GM23248 (cell line): Measurements from ENCODE around the gene COX4I1. TPM values are rescaled to one million over a fixed set of nuclear protein-coding genes. Genes with fewer than 3 reads are reported as not detected.
"Not testable (repeated sequence)": the region's sequence is repeated elsewhere in the genome, so short reads cannot be mapped to it uniquely, and the experiment has no call there.

Experiments used
- DNase-seq: peaks from one replicate; pipeline ENCODE4 v3.0.0-alpha.2; 2015
- H2AFZ ChIP-seq: fragments of 200-600 bp; sonication (generic); 2 replicates; pipeline ENCODE4 v1.6.1; 2016; ENCODE audit warnings: antibody characterized with exemption
- H3F3A ChIP-seq: fragments of 200-600 bp; sonication (generic); 2 replicates; pipeline ENCODE4 v1.6.1; 2016; ENCODE audit warnings: mild to moderate bottlenecking, antibody characterized with exemption, mixed run types; ENCODE audit not compliant: insufficient read depth
- H3K27ac ChIP-seq: fragments of 200-600 bp; sonication (generic); 2 replicates; pipeline ENCODE4 v1.5.1; 2016; ENCODE audit warnings: mild to moderate bottlenecking
- H3K27me3 ChIP-seq: fragments of 200-600 bp; sonication (generic); replicated peaks from 2 replicates; pipeline ENCODE4 v1.6.1; 2016; ENCODE audit warnings: mild to moderate bottlenecking; ENCODE audit not compliant: insufficient read depth
- H3K36me3 ChIP-seq: fragments of 200-600 bp; sonication (generic); 2 replicates; pipeline ENCODE4 v1.6.1; 2016; ENCODE audit warnings: low read depth, mild to moderate bottlenecking
- H3K4me1 ChIP-seq: fragments of 200-600 bp; sonication (generic); 2 replicates; pipeline ENCODE4 v1.6.1; 2016; ENCODE audit warnings: mild to moderate bottlenecking; ENCODE audit not compliant: insufficient read depth
- H3K4me2 ChIP-seq: fragments of 200-600 bp; sonication (generic); one replicate; pipeline ENCODE4 v1.6.1; 2016; ENCODE audit warnings: mild to moderate bottlenecking; ENCODE audit not compliant: unreplicated experiment
- H3K4me3 ChIP-seq: fragments of 200-600 bp; sonication (generic); 2 replicates; pipeline ENCODE4 v1.5.1; 2016; ENCODE audit warnings: mild to moderate bottlenecking
- H3K79me2 ChIP-seq: fragments of 200-600 bp; sonication (generic); 2 replicates; pipeline ENCODE4 v1.6.1; 2016; ENCODE audit warnings: mild to moderate bottlenecking; ENCODE audit not compliant: insufficient read depth
- H3K9ac ChIP-seq: fragments of 200-600 bp; sonication (generic); 2 replicates; pipeline ENCODE4 v1.6.1; 2016; ENCODE audit warnings: mild to moderate bottlenecking
- H3K9me2 ChIP-seq: fragments of 200-600 bp; sonication (generic); 2 replicates; pipeline ENCODE4 v1.6.1; 2016; ENCODE audit warnings: mixed run types, mild to moderate bottlenecking, moderate library complexity; ENCODE audit not compliant: insufficient read depth
- H3K9me3 ChIP-seq: fragments of 200-600 bp; sonication (generic); one replicate; pipeline ENCODE4 v1.6.1; 2017; ENCODE audit warnings: low read depth
- H4K20me1 ChIP-seq: fragments of 200-600 bp; sonication (generic); 2 replicates; pipeline ENCODE4 v1.6.0; 2016; ENCODE audit not compliant: insufficient read depth
- EZH2 ChIP-seq: fragments of 200-600 bp; sonication (generic); IDR thresholded peaks from 2 replicates; pipeline ENCODE4 v1.6.1; 2018; ENCODE audit warnings: antibody characterized with exemption, mild to moderate bottlenecking; ENCODE audit not compliant: insufficient read depth, poor library complexity, severe bottlenecking
- EZH2phosphoT487 ChIP-seq: fragments of 200-600 bp; sonication (generic); IDR thresholded peaks from 2 replicates; pipeline ENCODE4 v1.6.1; 2018; ENCODE audit warnings: antibody characterized with exemption, moderate library complexity, mild to moderate bottlenecking, low read depth; ENCODE audit not compliant: insufficient read depth
- WGBS, 2 experiments: methylation state at CpG; one replicate each; pipeline ENCODE4 v1.1.6; 2015 to 2017; ENCODE audit warnings: low lambda C conversion rate in 2 of 2, low coverage in 1 of 2; ENCODE audit errors: missing lambda C conversion rate in 2 of 2; 5-methylcytosine and 5-hydroxymethylcytosine counted together
- in situ Hi-C: fragments of 300-500 bp; cut with MboI; formaldehyde crosslinking; loops from 2 replicates; pipeline ENCODE4 v1.15.0; 2020
- polyA plus RNA-seq: library from polyadenylated mRNA; unstranded; fragments of >200 nt; fragmentation: Nextera tagmentation; extraction: Ambion mirVana; gene quantifications from 2 replicates; pipeline ENCODE4 v1.2.1, GENCODE V29; 2016
- total RNA-seq: library from RNA; depleted of rRNA; stranded (reverse); fragments of >200 nt; shearing (Covaris generic); gene quantifications from 2 replicates; pipeline ENCODE4 v1.2.3, GENCODE V29; 2014

The COX4I1 gene
- total and polyA plus RNA-seq, 2 experiments from 2014 or later: 390 to 566 TPM

GRCh38 chr16:85834741-85835140 lies 35.2 kb downstream of the COX4I1 start:
- Histone ChIP-seq H3K27me3 (peaks cover 61% of the 10 kb centered on the region), H3K4me2 (no peak overlapping the region), H3K36me3 (no peaks in the 10 kb centered on the region), H3K9ac (no peak overlapping the region), H3K9me3 (no peaks in the 10 kb centered on the region), H3F3A (no peaks in the 10 kb centered on the region), H3K27ac (no peak overlapping the region), H3K79me2 (no peaks in the 10 kb centered on the region), H3K4me1 (no peaks in the 10 kb centered on the region), H3K9me2 (no peaks in the 10 kb centered on the region), H3K4me3 (no peak overlapping the region), H4K20me1 (no peaks in the 10 kb centered on the region), H2AFZ (no peak overlapping the region)
- TF ChIP-seq EZH2phosphoT487 (no peak), EZH2 (no peak)
- in situ Hi-C loops: loop anchor here (25.0 kb wide), 1 partner anchor 678 kb away; the partner anchor contains the start of gene FOXF1
- DNase-seq: no peak
- WGBS, 2 experiments: 41 to 52% methylated on average over 5 of the region's 5 CpGs

GRCh38 chr16:85835227-85835751 lies 35.8 kb downstream of the COX4I1 start:
- Histone ChIP-seq H4K20me1 (no peaks in the 10 kb centered on the region), H3K9me3 (no peaks in the 10 kb centered on the region), H3K36me3 (no peaks in the 10 kb centered on the region), H3K27ac (no peak overlapping the region), H2AFZ (no peak overlapping the region), H3K79me2 (no peaks in the 10 kb centered on the region), H3K4me3 (no peak overlapping the region), H3K4me1 (no peaks in the 10 kb centered on the region), H3K9ac (no peak overlapping the region), H3F3A (no peaks in the 10 kb centered on the region), H3K4me2 (no peak overlapping the region), H3K27me3 (peaks cover 63% of the 10 kb centered on the region), H3K9me2 (no peaks in the 10 kb centered on the region)
- DNase-seq: no peak
- TF ChIP-seq EZH2 (no peak), EZH2phosphoT487 (no peak)
- 45 to 49% methylated on average over 21 of the region's 21 CpGs for WGBS, 2 experiments
- in situ Hi-C loops: loop anchor here (25.0 kb wide), 1 partner anchor 677 kb away; the partner anchor contains the start of gene FOXF1

- no peaks in the 10 kb centered on the region for H3K79me2 ChIP-seq
- H3K9me3 ChIP-seq: no peaks in the 10 kb centered on the region
- TF ChIP-seq EZH2phosphoT487: no peak
- H3K36me3 ChIP-seq: no peaks in the 10 kb centered on the region
- H4K20me1 ChIP-seq: no peaks in the 10 kb centered on the region
- DNase-seq: no peak
- in situ Hi-C loops: loop anchor here (25.0 kb wide), 1 partner anchor 676 kb away; the partner anchor contains the start of gene FOXF1
- H2AFZ ChIP-seq: no peak overlapping the region
- H3K9ac ChIP-seq: no peak overlapping the region
- no peak overlapping the region for H3K4me3 ChIP-seq
- no peak overlapping the region for H3K4me2 ChIP-seq
- no peaks in the 10 kb centered on the region for H3K4me1 ChIP-seq
- WGBS, 2 experiments: 30 to 33% methylated on average over 22 of the region's 22 CpGs
- peaks cover 60% of the 10 kb centered on the region for H3K27me3 ChIP-seq
- H3K9me2 ChIP-seq: no peaks in the 10 kb centered on the region
- no peaks in the 10 kb centered on the region for H3F3A ChIP-seq
- H3K27ac ChIP-seq: no peak overlapping the region
Measured at GRCh38 chr16:85835956-85836705, 36.6 kb downstream of the COX4I1 start.

GRCh38 chr16:85836706-85837582 lies 37.4 kb downstream of the COX4I1 start:
- DNase-seq: no peak
- in situ Hi-C loops: loop anchor here (25.0 kb wide), 1 partner anchor 675 kb away; the partner anchor contains the start of gene FOXF1
- H3K9ac ChIP-seq: no peak overlapping the region
- H3K27me3 ChIP-seq: peaks cover 55% of the 10 kb centered on the region
- no peak overlapping the region for H2AFZ ChIP-seq
- no peak overlapping the region for H3K4me2 ChIP-seq
- H3K4me3 ChIP-seq: no peak overlapping the region
- no peaks in the 10 kb centered on the region for H3K9me3 ChIP-seq
- H3K79me2 ChIP-seq: no peaks in the 10 kb centered on the region
- no peaks in the 10 kb centered on the region for H3F3A ChIP-seq
- WGBS, 2 experiments: 52 to 53% methylated on average over 24 of the region's 24 CpGs
- TF ChIP-seq EZH2phosphoT487: no peak
- TF ChIP-seq EZH2: no peak
- H4K20me1 ChIP-seq: no peaks in the 10 kb centered on the region
- no peaks in the 10 kb centered on the region for H3K4me1 ChIP-seq
- H3K27ac ChIP-seq: no peak overlapping the region
- H3K9me2 ChIP-seq: no peaks in the 10 kb centered on the region
- H3K36me3 ChIP-seq: no peaks in the 10 kb centered on the region

GRCh38 chr16:85837654-85838053 lies 38.2 kb downstream of the COX4I1 start:
- in situ Hi-C loops: loop anchor here (25.0 kb wide), 1 partner anchor 675 kb away; the partner anchor contains the start of gene FOXF1
- H3K4me1 ChIP-seq, DNase-seq, H3F3A ChIP-seq, H3K9me2 ChIP-seq, H3K9ac ChIP-seq, H2AFZ ChIP-seq, H3K4me3 ChIP-seq, H3K79me2 ChIP-seq, H4K20me1 ChIP-seq, H3K9me3 ChIP-seq, H3K36me3 ChIP-seq, H3K27ac ChIP-seq, H3K4me2 ChIP-seq: not testable (repeated sequence)
- WGBS, 2 experiments: 39 to 40% methylated on average over 4 of the region's 4 CpGs
- H3K27me3 ChIP-seq: peaks cover 55% of the 10 kb centered on the region
